Stimulated activated effector memory CD8-positive, alpha-beta T cell treated with anti-CD3 and anti-CD28 coated beads, Interleukin-12 subunit alpha, Interleukin-12 subunit beta, amount 100 ng/mL, for 72 hours (primary cell): Measurements from ENCODE around the gene TTC28.

Experiments used
- ATAC-seq: fragments of 150-1000 bp; cut with Tn5 transposase; 2 replicates; pipeline ENCODE4 v1.10.0; 2021
- DNase-seq, 2 donors: peaks; one replicate each; pipeline ENCODE4 v3.0.0; 2021 to 2022; ENCODE audit warnings: low spot score in 2 of 2
- H3K27ac Mint-ChIP-seq: one replicate; pipeline ENCODE4 v1.8.0; 2022; ENCODE audit warnings: mild to moderate bottlenecking, mixed read lengths
- H3K36me3 Mint-ChIP-seq: one replicate; pipeline ENCODE4 v1.8.0; 2022; ENCODE audit warnings: mild to moderate bottlenecking, mixed read lengths
- H3K4me1 Mint-ChIP-seq: one replicate; pipeline ENCODE4 v1.8.0; 2022; ENCODE audit warnings: mixed read lengths
- H3K4me3 Mint-ChIP-seq: one replicate; pipeline ENCODE4 v1.8.0; 2022; ENCODE audit warnings: mild to moderate bottlenecking, mixed read lengths
- H3K9me3 Mint-ChIP-seq: one replicate; pipeline ENCODE4 v1.8.0; 2022; ENCODE audit warnings: mixed read lengths

The TTC28 gene

DNA sequence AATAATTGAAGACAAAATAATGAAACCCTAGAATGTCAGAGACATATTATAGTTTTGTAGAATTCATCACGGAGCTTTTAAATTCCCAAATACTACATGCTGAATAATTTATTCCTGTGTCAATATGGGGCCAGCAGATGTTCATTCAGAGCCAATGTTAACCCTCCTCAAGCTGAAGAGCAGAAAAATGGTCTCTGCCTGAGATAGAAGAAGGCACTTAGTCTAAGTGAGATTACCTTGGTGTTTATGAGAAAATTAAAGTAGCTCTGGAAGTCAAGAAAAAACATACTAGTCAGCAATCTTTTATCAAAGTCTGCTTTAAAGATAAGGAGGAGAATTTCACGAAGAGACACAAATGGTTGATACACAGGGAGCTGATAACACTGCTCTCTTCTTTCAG is 328.2 kb downstream of the TTC28 start:
- Mint-ChIP-seq H3K4me1 (no peaks in the 10 kb centered on the region), H3K4me3 (no peak overlapping the region), H3K36me3 (no peaks in the 10 kb centered on the region), H3K9me3 (no peaks in the 10 kb centered on the region), H3K27ac (no peak overlapping the region)
- DNase-seq (no peak), ATAC-seq (no peak)

- Mint-ChIP-seq H3K4me3 (no peak overlapping the region), H3K4me1 (no peaks in the 10 kb centered on the region), H3K27ac (no peak overlapping the region), H3K9me3 (no peaks in the 10 kb centered on the region), H3K36me3 (no peaks in the 10 kb centered on the region)
- ATAC-seq (no peak), DNase-seq (no peak)
These were observed 330.7 kb downstream of the TTC28 start for GRCh38 chr22:28348613-28349609.

GRCh38 chr22:28346308-28346707 is 333.3 kb downstream of the TTC28 start:
- Mint-ChIP-seq H3K27ac (no peak overlapping the region), H3K4me3 (no peak overlapping the region), H3K36me3 (no peaks in the 10 kb centered on the region), H3K4me1 (no peaks in the 10 kb centered on the region), H3K9me3 (no peaks in the 10 kb centered on the region)
- ATAC-seq (no peak), DNase-seq (no peak)

- no peak overlapping the region for H3K27ac Mint-ChIP-seq
- H3K4me1 Mint-ChIP-seq, result no peaks in the 10 kb centered on the region
- ATAC-seq (no peak), DNase-seq (no peak)
- no peaks in the 10 kb centered on the region for H3K36me3 Mint-ChIP-seq
- H3K9me3 Mint-ChIP-seq, result no peaks in the 10 kb centered on the region
- H3K4me3 Mint-ChIP-seq, result no peak overlapping the region
These were observed 334.5 kb downstream of the TTC28 start for GRCh38 chr22:28344918-28345703.

DNA sequence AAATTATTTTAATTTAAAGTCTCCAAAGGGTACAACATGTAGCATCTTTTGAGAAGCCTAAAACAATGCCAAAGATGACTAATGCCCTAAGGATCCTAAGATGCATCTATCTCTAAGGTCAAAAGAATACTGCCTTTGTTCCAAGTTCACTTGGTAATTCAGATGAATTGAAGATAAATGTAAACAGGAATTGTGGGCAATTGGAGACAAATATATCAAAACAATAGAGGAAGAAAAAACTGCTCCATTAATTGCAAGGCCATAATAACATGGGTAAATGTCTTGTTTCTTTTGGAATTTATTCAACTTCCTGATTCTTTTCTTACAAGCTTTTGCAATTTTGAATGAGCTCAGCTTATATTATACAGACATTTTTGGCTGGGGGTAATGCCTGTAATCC is 338.6 kb downstream of the TTC28 start:
- DNase-seq (no peak), ATAC-seq (no peak)
- no peak overlapping the region for H3K27ac Mint-ChIP-seq
- H3K36me3 Mint-ChIP-seq, result no peaks in the 10 kb centered on the region
- H3K9me3 Mint-ChIP-seq, result no peaks in the 10 kb centered on the region
- no peaks in the 10 kb centered on the region for H3K4me1 Mint-ChIP-seq
- no peak overlapping the region for H3K4me3 Mint-ChIP-seq

DNA sequence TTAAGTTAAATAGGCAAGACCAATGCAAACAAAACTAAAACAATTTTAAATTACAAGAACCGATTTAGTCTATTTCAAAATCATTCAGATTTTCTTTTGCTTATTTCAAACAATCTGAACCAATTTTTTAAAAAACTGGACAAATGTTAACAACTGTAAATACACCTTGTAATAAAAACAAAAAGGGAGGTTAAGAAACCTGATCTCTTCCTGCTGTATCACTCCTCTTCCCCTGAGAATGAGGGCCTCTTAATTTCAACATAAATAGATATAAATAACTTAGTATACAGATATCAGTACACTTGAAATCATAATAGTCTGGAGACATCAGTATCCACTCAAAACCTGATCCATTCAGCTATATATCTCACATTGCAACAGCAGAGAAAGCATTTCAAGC is 346.6 kb downstream of the TTC28 start:
- H3K36me3 Mint-ChIP-seq, result no peaks in the 10 kb centered on the region
- no peak for DNase-seq
- H3K4me1 Mint-ChIP-seq, result no peaks in the 10 kb centered on the region
- ATAC-seq, result no peak
- H3K27ac Mint-ChIP-seq, result no peak overlapping the region
- H3K4me3 Mint-ChIP-seq, result no peak overlapping the region
- H3K9me3 Mint-ChIP-seq, result no peaks in the 10 kb centered on the region

- Mint-ChIP-seq H3K4me3 (no peak overlapping the region), H3K9me3 (no peaks in the 10 kb centered on the region), H3K27ac (no peak overlapping the region), H3K36me3 (no peaks in the 10 kb centered on the region), H3K4me1 (no peaks in the 10 kb centered on the region)
- ATAC-seq (no peak), DNase-seq (no peak)
These were observed 347.2 kb downstream of the TTC28 start for GRCh38 chr22:28332410-28332809.

DNA sequence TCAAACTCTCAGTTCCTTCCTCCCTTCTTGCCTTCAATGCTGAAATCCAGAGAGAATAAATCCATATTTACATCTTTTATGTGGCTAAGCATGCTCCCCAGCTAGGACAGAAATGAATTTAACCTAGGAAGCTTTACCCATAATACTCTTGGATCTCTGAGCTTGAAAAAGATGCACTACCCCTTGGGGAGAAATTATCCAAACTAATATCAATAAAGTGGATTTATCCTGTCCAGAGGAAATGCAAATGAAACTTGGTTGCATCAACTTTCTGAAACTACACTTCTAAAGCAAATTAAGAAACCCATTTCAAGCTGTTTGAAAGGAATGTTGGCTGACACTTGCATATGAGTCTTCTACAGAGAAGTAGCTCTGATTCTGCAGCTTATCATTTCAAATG is 347.9 kb downstream of the TTC28 start:
- ATAC-seq (no peak), DNase-seq (no peak)
- Mint-ChIP-seq H3K4me1 (no peaks in the 10 kb centered on the region), H3K27ac (no peak overlapping the region), H3K9me3 (no peaks in the 10 kb centered on the region), H3K4me3 (no peak overlapping the region), H3K36me3 (no peaks in the 10 kb centered on the region)

- no peak for DNase-seq
- Mint-ChIP-seq H3K36me3 (no peaks in the 10 kb centered on the region), H3K4me3 (no peak overlapping the region), H3K27ac (no peak overlapping the region), H3K4me1 (no peaks in the 10 kb centered on the region), H3K9me3 (no peaks in the 10 kb centered on the region)
- ATAC-seq, result no peak
These were observed 350.2 kb downstream of the TTC28 start for GRCh38 chr22:28329186-28330073.

DNA sequence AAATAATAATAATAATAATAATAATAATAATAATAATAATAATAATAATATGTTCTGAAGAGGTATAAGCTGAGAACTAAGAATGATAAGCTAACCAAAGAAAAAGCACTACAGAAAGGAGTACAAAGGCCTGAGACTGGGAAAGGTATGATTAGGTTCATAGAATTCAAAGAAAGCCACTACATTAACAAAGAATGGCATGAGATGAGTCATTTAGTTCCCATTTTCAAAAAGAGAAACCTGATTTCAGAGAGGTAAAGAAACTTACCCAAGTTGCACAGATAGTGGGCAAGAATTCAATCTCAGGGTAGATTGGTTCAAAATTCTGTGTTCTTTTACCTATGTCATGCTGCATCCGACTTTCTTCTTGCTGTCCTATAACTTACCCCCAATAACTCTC is 350.9 kb downstream of the TTC28 start:
- H3K27ac Mint-ChIP-seq, result no peak overlapping the region
- H3K4me1 Mint-ChIP-seq, result no peaks in the 10 kb centered on the region
- DNase-seq (no peak), ATAC-seq (no peak)
- H3K4me3 Mint-ChIP-seq, result no peak overlapping the region
- no peaks in the 10 kb centered on the region for H3K9me3 Mint-ChIP-seq
- no peaks in the 10 kb centered on the region for H3K36me3 Mint-ChIP-seq

DNA sequence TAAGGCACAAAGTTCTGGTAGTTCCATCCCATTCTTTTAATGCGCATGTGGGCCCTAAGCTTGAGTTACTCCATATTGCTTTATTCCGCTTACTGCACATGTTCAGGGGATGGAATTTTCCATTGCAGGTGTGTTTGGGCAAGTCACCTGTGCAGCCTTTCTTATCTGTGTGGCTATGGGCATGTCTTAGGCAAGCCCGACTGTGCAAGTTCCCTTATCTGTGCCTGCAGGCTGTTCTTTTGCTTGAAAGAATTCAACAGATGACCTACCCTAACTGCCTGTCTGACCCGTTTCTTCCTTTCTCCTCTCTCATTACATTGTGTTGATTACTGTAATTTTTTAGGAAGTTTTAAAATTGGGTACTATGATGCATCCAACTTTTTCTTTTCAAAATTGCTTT is 363.6 kb downstream of the TTC28 start:
- no peaks in the 10 kb centered on the region for H3K9me3 Mint-ChIP-seq
- H3K4me1 Mint-ChIP-seq, result no peaks in the 10 kb centered on the region
- H3K36me3 Mint-ChIP-seq, result no peaks in the 10 kb centered on the region
- H3K27ac Mint-ChIP-seq, result no peak overlapping the region
- ATAC-seq, result no peak
- H3K4me3 Mint-ChIP-seq, result no peak overlapping the region
- no peak for DNase-seq

- no peaks in the 10 kb centered on the region for H3K36me3 Mint-ChIP-seq
These were observed 364.7 kb downstream of the TTC28 start for GRCh38 chr22:28314959-28315358.

DNA sequence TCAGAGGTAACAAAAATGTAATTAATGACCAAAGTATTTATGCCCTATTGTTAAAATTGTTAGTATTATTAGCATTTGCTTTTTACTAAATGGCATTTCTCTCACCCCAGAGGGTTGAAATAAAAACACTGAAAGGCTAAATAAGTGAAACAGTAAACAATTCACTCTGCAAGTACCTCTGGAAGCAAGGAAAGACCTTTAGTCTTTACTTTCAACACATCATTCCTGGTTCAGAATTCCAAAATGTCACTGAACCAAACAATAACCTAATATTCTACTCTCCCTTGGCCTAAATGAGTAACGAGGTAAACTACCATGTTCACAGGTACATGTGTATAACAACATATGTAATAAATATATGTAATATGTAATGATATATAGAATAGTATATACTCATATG is 369.3 kb downstream of the TTC28 start:
- Mint-ChIP-seq H3K9me3 (no peaks in the 10 kb centered on the region), H3K27ac (no peak overlapping the region), H3K4me3 (no peak overlapping the region), H3K4me1 (no peaks in the 10 kb centered on the region), H3K36me3 (no peaks in the 10 kb centered on the region)
- no peak for ATAC-seq
- DNase-seq, result no peak

More at GRCh38 chr22:28314959-28315358, 364.7 kb downstream of the TTC28 start:
- Mint-ChIP-seq H3K4me3 (no peak overlapping the region), H3K4me1 (no peaks in the 10 kb centered on the region), H3K9me3 (no peaks in the 10 kb centered on the region), H3K27ac (no peak overlapping the region)
- no peak for ATAC-seq
- DNase-seq, result no peak

GRCh38 chr22:28299753-28300152 is 379.9 kb downstream of the TTC28 start:
- no peaks in the 10 kb centered on the region for H3K36me3 Mint-ChIP-seq
- H3K4me3 Mint-ChIP-seq, result no peak overlapping the region
- H3K9me3 Mint-ChIP-seq, result no peaks in the 10 kb centered on the region
- no peaks in the 10 kb centered on the region for H3K4me1 Mint-ChIP-seq
- H3K27ac Mint-ChIP-seq, result no peak overlapping the region
- DNase-seq (no peak), ATAC-seq (no peak)

GRCh38 chr22:28299309-28299708 is 380.3 kb downstream of the TTC28 start:
- no peak for DNase-seq
- Mint-ChIP-seq H3K27ac (no peak overlapping the region), H3K4me1 (no peaks in the 10 kb centered on the region), H3K36me3 (no peaks in the 10 kb centered on the region), H3K4me3 (no peak overlapping the region), H3K9me3 (no peaks in the 10 kb centered on the region)
- no peak for ATAC-seq
